Activated naive CD4-positive, alpha-beta T cell treated with anti-CD3 and anti-CD28 coated beads, Interleukin-2, amount 50 U/mL, for 16 hours (primary cell): ENCODE data around the gene UBE3D.
"Not testable (repeated sequence)": the region's sequence is repeated elsewhere in the genome, so short reads cannot be mapped to it uniquely, and the experiment has no call there.

Source experiments
- DNase-seq: peaks from one replicate; pipeline ENCODE4 v3.0.0-alpha.2; 2020

The UBE3D gene

DNA sequence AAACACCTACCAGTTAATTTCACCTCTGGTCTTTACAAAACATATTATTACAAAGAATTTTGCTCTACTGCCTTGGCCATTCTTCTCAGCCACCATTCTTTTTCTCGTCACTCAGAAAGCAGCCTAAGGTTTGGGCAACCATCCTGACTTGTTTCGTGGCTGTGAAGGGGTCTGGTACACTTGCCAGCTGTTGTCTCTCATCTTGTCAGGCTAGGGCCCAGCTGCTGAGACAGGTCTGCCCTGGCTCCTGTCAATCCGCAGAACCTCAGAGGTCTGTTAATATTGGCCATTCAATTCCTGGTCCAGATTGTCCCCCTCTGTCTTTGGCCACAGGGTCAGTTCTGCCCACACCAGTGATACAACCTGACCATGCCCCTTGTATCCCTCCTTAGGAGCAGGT, 197.7 kb downstream of the UBE3D start:
- no peak for DNase-seq

DNA sequence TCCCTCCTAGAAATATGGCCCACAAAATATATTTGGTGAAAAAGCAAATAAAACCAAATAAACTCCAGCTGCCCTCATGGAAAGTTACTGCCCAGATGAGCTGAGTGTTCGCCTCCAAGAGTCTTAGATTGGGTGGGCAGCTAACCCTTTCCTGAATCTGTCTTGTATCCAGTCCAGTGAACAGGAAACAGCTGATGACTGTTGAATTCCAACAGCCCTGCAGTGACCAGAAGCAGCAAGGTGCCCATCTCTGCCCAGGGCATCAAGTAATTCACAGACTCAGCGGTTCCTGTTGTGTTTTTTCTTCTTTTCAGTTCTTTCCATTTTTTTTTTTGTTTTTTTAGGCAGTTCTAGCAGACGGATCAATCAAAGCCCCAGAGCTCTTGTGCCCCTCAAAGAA, 199.2 kb downstream of the UBE3D start:
- DNase-seq = no peak

DNA sequence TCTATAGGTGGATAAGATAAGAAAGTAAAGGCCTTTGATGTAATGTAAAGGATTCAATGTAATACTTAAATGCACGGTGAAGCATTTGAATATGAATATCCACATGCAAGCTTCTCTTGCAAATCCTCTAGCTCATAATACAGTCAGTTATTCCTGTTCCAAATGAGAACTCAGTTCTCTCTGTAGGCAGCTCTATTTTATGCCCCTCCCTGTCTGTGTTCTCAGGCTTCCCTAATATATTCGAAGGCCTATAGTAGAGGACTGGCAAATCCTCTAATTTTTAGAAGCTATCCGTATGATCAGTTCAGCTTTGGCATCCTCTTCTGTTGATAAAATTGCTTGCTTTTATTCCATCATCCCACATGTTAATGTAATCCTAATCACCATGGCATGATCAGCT, 200.2 kb downstream of the UBE3D start:
- no peak for DNase-seq

DNA sequence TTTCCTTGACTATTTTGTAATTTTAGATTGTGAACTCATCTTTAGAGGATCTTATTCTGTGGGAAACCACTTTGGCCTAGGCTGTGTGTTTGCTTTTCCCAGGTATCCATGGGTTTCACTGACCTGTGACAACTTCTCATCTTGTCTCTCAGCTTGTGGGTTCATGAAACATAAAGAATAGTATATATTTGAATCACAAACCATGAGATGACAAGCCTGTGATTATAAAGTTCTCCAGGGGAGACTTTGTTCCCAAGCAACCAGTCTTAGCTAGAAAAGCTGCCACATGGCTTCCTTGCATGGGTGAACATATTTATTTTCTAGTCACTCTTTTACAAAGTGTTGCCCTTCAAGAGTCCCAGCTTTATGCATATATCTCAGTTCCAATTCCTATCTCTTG, 201.9 kb downstream of the UBE3D start:
- DNase-seq = no peak

DNA sequence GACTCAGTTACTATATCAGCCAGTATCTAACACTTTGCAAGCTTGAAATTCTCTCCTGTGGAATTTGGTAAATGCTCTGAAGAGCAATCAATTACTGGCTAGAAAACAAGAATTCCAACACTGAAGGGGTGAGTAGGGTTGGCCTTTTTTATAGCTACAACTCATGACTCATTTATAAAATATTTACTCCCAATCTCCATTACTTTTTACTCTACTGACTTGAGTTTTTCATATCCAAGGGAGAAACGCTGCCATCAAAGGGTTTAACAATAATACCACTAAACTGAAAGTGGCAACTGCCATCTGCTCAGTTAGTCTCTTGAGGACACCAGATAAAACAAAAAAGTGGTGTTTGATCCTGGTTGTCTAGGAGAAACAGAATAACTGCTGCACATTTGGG, 203.1 kb downstream of the UBE3D start:
- no peak for DNase-seq

DNA sequence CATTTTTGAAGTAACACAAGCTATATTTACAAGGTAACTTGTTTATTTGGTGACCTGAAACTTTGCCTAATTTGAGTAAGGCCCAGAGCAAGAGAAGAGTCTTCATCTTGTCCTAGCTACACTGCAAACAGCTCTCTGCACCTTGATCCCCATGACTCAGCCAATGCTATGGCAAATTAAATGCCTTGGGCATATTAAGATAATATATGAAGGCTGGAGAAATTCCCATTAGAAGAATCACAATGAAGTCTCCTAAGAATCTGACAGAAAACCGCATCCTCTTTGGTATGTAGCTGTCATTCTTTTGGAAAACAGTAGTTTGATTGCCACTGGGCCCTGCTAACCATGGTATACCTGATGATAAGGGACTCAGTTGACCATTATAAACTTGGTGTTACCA, 204.5 kb downstream of the UBE3D start:
- DNase-seq = no peak

DNA sequence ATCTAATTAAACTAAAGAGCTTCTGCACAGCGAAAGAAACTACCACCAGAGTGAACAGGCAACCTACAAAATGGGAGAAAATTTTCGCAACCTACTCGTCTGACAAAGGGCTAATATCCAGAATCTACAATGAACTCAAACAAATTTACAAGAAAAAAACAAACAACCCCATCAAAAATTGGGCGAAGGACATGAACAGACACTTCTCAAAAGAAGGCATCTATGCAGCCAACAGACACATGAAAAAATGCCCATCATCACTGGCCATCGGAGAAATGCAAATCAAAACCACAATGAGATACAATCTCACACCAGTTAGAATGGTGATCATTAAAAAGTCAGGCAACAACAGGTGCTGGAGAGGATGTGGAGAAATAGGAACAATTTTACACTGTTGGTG, 209.6 kb downstream of the UBE3D start:
- not testable (repeated sequence) for DNase-seq

DNA sequence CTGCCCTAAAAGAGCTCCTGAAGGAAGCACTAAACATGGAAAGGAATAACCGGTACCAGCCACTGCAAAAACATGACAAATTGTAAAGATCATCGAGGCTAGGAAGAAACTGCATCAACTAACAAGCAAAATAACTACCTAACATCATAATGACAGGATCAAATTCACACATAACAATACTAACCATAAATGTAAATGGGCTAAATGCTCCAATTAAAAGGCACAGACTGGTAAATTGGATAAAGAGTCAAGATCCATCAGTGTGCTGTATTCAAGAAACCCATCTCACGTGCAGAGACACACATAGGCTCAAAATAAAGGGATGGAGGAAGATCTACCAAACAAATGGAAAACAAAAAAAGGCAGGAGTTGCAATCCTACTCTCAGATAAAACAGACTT, 212.7 kb downstream of the UBE3D start:
- DNase-seq = not testable (repeated sequence)

DNA sequence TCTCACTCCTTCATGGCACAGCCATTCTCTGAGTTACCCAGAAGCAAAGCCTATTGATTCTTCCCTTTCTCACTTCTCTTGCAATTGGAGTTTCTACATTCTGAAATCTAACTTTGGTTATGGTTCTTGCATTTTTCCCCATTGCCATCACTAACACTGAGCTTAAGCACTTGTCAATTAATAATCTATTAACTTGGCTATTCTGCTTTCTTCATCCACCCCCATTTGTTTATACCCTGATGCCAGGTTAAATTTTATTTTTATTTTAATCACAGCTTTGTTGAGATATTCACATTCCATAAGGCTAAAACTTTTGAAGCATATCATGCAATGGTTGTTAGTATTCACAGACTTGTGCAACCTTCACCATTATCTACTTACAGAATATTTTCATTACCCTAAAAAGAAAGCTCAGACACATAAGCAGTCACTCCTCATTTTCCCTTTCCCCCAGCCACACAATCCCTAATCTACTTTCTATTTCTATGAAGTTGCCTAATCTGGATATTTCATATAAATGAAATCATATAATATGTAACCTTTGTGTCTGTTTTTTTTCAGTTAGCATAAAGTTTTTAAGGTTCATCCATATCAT, 222.3 kb downstream of the UBE3D start:
- no peak for DNase-seq

DNA sequence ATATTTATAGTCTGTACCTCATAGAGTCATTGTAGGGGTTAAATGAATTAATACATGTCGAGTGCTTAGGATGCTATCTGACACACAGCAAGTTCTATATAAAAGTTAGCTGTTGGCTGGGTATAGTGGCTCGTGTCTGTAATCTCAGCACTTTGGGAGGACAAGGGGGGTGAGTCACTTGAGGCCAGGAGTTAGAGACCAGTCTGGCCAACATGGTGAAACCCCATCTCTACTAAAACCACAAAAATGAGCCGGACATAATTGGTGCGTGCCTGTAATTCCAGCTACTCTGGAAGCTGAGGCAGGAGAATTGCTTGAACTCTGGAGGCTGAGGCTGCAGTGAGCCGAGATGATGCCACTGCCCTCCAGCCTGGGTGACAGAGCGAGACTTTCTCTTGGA, 222.9 kb downstream of the UBE3D start:
- DNase-seq = no peak
